Measurements from ENCODE around the gene ZNF423.

The ZNF423 gene

GRCh38 chr16:49483651-49484450 lies 372.1 kb downstream of the ZNF423 start:
- DNase-seq: no peak

GRCh38 chr16:49483251-49483650 lies 372.7 kb downstream of the ZNF423 start:
- no peak for DNase-seq

- no peak for DNase-seq
Measured at GRCh38 chr16:49482690-49483089, 373.2 kb downstream of the ZNF423 start.

- DNase-seq: no peak
Measured at GRCh38 chr16:49478616-49479015, 377.3 kb downstream of the ZNF423 start.

GRCh38 chr16:49478107-49478506 lies 377.8 kb downstream of the ZNF423 start:
- DNase-seq: no peak

GRCh38 chr16:49477250-49477895 lies 378.5 kb downstream of the ZNF423 start:
- DNase-seq: no peak

GRCh38 chr16:49474741-49475140 lies 381.2 kb downstream of the ZNF423 start:
- DNase-seq: no peak

GRCh38 chr16:49473773-49474172 lies 382.1 kb downstream of the ZNF423 start:
- DNase-seq: no peak

GRCh38 chr16:49473131-49473530 lies 382.8 kb downstream of the ZNF423 start:
- no peak for DNase-seq

- DNase-seq: no peak
Measured at GRCh38 chr16:49472598-49472997, 383.3 kb downstream of the ZNF423 start.

GRCh38 chr16:49471038-49471727 lies 384.7 kb downstream of the ZNF423 start:
- no peak for DNase-seq

GRCh38 chr16:49470513-49470991 lies 385.4 kb downstream of the ZNF423 start:
- DNase-seq: no peak

- no peak for DNase-seq
Measured at GRCh38 chr16:49469930-49470451, 385.9 kb downstream of the ZNF423 start.

- DNase-seq: no peak
Measured at GRCh38 chr16:49469311-49469670, 386.6 kb downstream of the ZNF423 start.

- no peak for DNase-seq
Measured at GRCh38 chr16:49468611-49469310, 387.2 kb downstream of the ZNF423 start.

- no peak for DNase-seq
Measured at GRCh38 chr16:49467540-49468372, 388.2 kb downstream of the ZNF423 start.

- no peak for DNase-seq
Measured at GRCh38 chr16:49466881-49467280, 389.0 kb downstream of the ZNF423 start.

- DNase-seq: no peak
Measured at GRCh38 chr16:49466529-49466831, 389.4 kb downstream of the ZNF423 start.

GRCh38 chr16:49465661-49466528 lies 390.0 kb downstream of the ZNF423 start:
- no peak for DNase-seq

- DNase-seq: no peak
Measured at GRCh38 chr16:49464877-49465504, 390.9 kb downstream of the ZNF423 start.

- no peak for DNase-seq
Measured at GRCh38 chr16:49464093-49464492, 391.8 kb downstream of the ZNF423 start.

Measured in stimulated activated CD4-positive, alpha-beta T cell treated with anti-CD3 and anti-CD28 coated beads, Interleukin-15, amount 100 ng/mL, for 24 hours (primary cell).